Keratinocyte (primary cell): Measurements from ENCODE around the gene PHRF1.

ENCODE experiments used
- CTCF ChIP-seq, 3 experiments: IDR thresholded peaks in 1 of 3; conservative IDR thresholded peaks in 1 of 3; optimal IDR thresholded peaks in 1 of 3; 2 replicates in 2 of 3; 3 replicates in 1 of 3; pipeline versions ENCODE3 to v1.5.1; 2011; ENCODE audit warnings: low read length in 3 of 3, mild to moderate bottlenecking in 3 of 3, moderate library complexity in 2 of 3, control low read depth in 1 of 3, inconsistent platforms in 1 of 3; ENCODE audit not compliant: insufficient read depth in 2 of 3; ENCODE audit errors: extremely low read depth in 1 of 3
- EZH2 ChIP-seq: IDR thresholded peaks from one replicate; pipeline ENCODE4 v1.6.1; 2012; ENCODE audit warnings: inconsistent platforms, mild to moderate bottlenecking, low read length, moderate library complexity

- TF ChIP-seq CTCF (optimal IDR thresholded peaks at IDR 0.05 in 1 of 3, IDR thresholded peaks at IDR 0.05 in 1 of 3, conservative IDR thresholded peaks at IDR 0.05 in 1 of 3; ENCODE audit: extremely low read depth in 1 of 3, insufficient read depth in 2 of 3, low read length in 3 of 3) (no peak), EZH2 (no peak)
These were observed 44.9 kb downstream of the PHRF1 start for GRCh38 chr11:620935-621814.
